ENCODE results near the gene DUSP8. TPM values are rescaled to one million over a fixed set of nuclear protein-coding genes. Genes with fewer than 3 reads are reported as not detected.

DUSP8 gene
- total and polyA plus RNA-seq, 2 donors (not counting 1 experiment from before 2014, with no cell fraction given): 4.3 to 7.2 TPM

GRCh38 chr11:1557904-1558774 is 13.9 kb downstream of the DUSP8 start:
- no peak overlapping the region for H3K4me2 ChIP-seq (replicated peaks; ENCODE audit: low read depth, low read length, poor library complexity, severe bottlenecking)
- H3K9me3 Mint-ChIP-seq (ENCODE audit: insufficient read depth): no peaks in the 10 kb centered on the region
- POLR2A ChIA-PET: interaction anchor here (0.5 kb wide), 1 partner anchor 12 kb away, joined by 5 read pairs; no protein-coding TSS in a partner anchor
- H3K27ac Mint-ChIP-seq: no peak overlapping the region
- DNase-seq (no peak), ATAC-seq (ENCODE audit: low read depth) (no peak)
- H3K4me1 ChIP-seq (ENCODE audit: control insufficient read depth in 2 of 2, insufficient read depth in 2 of 2, low read length in 2 of 2): peaks cover 0 to 10% of the 10 kb centered on the region in 2 donors
- H3K9me3 ChIP-seq (ENCODE audit: control extremely low read depth in 1 of 3, control insufficient read depth in 2 of 3, insufficient read depth in 1 of 3, low read length in 2 of 3): peaks cover 0 to 3% (median 0%) of the 10 kb centered on the region in 3 donors
- H3K36me3 ChIP-seq (replicated peaks in 1 of 2; ENCODE audit: control extremely low read depth in 1 of 2, control insufficient read depth in 1 of 2, extremely low read depth in 1 of 2, insufficient read depth in 2 of 2, low read length in 1 of 2): no peaks in the 10 kb centered on the region
- CTCF ChIA-PET: interaction anchor here (0.8 to 1.5 kb wide), 3 partner anchors 12 to 36 kb away, joined by 3 to 4 read pairs (median 3); no protein-coding TSS in a partner anchor
- H2AFZ ChIP-seq (ENCODE audit: insufficient read depth, low read depth, low read length, poor library complexity, severe bottlenecking): no peak overlapping the region
- no peak overlapping the region for H3K27ac ChIP-seq (ENCODE audit: low read length in 2 of 2)
- H3K79me2 ChIP-seq (ENCODE audit: control insufficient read depth, insufficient read depth, low read length): no peaks in the 10 kb centered on the region
- no peaks in the 10 kb centered on the region for H4K20me1 ChIP-seq (ENCODE audit: control insufficient read depth, insufficient read depth, low read length, poor library complexity, severe bottlenecking)
- intact Hi-C loops (cut with micrococcal nuclease): no loop called here
- no peak overlapping the region for H3K9ac ChIP-seq (ENCODE audit: low read length)
- no peak overlapping the region for H3K4me3 Mint-ChIP-seq
- no peak overlapping the region for H3K4me3 ChIP-seq (ENCODE audit: control extremely low read depth in 1 of 5, extremely low read depth in 1 of 5, insufficient read depth in 1 of 5, low read depth in 2 of 5, low read length in 4 of 5)
- TF ChIP-seq, protein P1, sequence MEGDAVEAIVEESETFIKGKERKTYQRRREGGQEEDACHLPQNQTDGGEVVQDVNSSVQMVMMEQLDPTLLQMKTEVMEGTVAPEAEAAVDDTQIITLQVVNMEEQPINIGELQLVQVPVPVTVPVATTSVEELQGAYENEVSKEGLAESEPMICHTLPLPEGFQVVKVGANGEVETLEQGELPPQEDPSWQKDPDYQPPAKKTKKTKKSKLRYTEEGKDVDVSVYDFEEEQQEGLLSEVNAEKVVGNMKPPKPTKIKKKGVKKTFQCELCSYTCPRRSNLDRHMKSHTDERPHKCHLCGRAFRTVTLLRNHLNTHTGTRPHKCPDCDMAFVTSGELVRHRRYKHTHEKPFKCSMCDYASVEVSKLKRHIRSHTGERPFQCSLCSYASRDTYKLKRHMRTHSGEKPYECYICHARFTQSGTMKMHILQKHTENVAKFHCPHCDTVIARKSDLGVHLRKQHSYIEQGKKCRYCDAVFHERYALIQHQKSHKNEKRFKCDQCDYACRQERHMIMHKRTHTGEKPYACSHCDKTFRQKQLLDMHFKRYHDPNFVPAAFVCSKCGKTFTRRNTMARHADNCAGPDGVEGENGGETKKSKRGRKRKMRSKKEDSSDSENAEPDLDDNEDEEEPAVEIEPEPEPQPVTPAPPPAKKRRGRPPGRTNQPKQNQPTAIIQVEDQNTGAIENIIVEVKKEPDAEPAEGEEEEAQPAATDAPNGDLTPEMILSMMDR (IDR thresholded peaks at IDR 0.05): no peak
- no peak for TF ChIP-seq EZH2 (IDR thresholded peaks at IDR 0.05; ENCODE audit: borderline replicate concordance, insufficient read depth, low read depth, low read length, poor library complexity, severe bottlenecking)
- H3K4me1 Mint-ChIP-seq: peaks cover 7% of the 10 kb centered on the region
- H3K27me3 Mint-ChIP-seq: peaks cover 27% of the 10 kb centered on the region
- peaks cover 0 to 30% (median 6%) of the 10 kb centered on the region in 4 experiments for H3K27me3 ChIP-seq (replicated peaks in 1 of 4; ENCODE audit: control extremely low read depth in 1 of 4, control insufficient read depth in 3 of 4, insufficient read depth in 4 of 4, low read length in 3 of 4)
- 79% methylated on average over 26 of the region's 29 CpGs for whole genome bisulfite sequencing (ENCODE audit: insufficient coverage)

Measured in B cell (primary cell).